ENCODE measurements around the gene SLC39A11.
"Not testable (repeated sequence)": the region's sequence is repeated elsewhere in the genome, so short reads cannot be mapped to it uniquely, and the experiment has no call there.

Gene SLC39A11

DNA sequence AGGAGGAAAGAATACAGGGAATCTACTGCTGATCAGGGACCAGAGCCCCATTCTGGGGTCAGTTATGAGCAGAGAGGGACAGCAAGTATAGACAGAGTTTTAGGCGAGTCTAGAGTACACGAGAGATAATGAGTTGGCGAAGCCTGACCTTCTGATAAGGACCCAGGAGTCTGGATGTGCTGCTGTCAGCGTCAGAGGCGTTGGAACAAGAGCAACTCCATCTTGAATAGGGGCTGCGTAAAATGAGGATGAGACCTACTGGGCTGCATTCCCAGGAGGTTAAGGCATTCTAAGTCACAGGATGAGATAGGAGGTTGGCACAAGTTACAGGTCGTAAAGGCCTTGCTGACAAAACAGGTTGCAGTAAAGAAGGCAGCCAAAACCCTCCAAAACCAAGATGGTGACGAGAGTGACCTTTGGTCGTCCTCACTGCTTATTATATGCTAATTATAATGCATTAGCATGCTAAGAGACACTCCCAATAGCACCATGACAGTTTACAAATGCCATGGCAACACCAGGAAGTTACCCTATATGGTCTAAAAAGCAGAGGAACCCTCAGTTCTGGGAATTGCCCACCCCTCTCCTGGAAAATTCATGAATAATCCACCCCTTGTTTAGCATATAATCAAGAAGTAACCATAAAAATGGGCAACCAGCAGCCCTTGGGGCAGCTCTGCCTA, 330.5 kb downstream of the SLC39A11 start:
- DNase-seq (ENCODE audit: low read depth in 1 of 2, low spot score in 1 of 2) = not testable (repeated sequence)

DNA sequence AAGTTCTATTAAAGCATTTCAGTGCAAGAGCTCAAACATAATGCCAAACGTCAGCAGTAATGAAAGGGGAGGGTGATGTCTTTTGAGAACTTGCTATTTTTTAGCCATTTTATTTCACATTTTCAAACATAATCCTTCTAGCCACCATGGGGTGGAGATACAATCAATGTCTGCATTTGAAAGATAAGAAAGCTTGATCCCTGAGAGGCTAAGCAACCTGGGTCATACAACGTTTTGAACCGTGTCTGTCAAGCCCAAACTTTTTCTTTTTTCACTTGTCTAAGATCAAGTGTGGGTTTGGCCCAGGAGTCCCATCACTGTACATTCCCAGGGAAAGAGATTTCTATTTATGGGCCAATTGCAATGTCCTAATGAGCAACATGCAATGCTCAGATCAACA, 331.1 kb downstream of the SLC39A11 start:
- no peak for DNase-seq (ENCODE audit: low read depth in 1 of 2, low spot score in 1 of 2)

DNA sequence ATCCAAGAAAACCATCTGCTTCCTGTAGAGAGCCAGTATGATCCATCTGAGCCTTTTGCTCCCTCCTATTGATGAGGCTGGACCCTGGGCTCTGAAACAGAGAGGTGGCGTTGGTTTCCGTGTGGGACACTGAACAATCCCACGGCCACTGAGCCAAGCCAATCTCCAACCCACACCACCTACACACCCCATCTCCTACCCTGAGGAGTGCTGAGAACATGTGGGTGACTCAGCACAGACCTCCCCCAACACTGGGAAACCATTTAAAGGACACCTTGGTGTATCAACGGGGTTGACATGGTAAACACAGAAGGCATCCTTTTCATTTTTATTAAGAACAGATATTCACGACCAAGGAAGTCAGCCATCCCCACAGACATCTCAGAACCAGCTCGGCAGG, 332.1 kb downstream of the SLC39A11 start:
- no peak for DNase-seq (ENCODE audit: low read depth in 1 of 2, low spot score in 1 of 2)

DNA sequence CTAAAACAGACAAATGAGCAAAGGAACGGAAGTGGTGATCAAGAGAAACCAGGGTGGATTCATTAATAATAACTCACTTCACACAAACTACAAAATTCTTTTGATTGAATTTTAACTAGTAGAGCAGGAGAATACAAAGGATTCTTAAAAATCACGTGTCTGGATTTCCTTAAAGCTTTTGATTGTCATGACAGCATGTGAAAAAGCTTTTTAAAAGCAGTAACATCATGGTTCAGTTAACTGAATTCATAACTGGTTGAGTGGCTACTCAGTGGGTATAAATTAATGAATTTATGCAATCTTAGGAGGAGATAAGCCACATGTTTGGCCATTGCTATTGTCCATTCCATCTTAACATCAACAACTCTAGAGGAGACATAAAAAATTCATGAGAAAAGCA, 333.2 kb downstream of the SLC39A11 start:
- DNase-seq (ENCODE audit: low read depth in 1 of 2, low spot score in 1 of 2) = no peak

DNA sequence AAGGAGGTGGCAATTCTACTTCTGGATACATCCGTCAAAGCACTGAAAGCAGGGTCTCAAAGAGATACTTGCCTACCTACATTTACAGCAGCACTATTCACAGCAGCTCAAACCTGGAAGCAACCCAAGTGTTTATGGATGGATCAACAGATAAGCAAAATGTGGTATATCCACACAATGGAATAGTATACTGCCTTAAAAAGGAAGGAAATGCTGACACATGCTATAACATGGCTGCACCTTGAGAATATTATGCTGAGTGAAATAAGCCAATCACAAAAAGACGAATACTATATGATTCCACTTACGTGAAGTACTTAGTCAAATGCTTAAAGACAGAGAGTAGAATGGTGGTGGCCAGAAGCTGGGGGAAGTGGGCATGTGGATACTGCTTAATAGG, 336.2 kb downstream of the SLC39A11 start:
- DNase-seq (ENCODE audit: low read depth in 1 of 2, low spot score in 1 of 2) = no peak

DNA sequence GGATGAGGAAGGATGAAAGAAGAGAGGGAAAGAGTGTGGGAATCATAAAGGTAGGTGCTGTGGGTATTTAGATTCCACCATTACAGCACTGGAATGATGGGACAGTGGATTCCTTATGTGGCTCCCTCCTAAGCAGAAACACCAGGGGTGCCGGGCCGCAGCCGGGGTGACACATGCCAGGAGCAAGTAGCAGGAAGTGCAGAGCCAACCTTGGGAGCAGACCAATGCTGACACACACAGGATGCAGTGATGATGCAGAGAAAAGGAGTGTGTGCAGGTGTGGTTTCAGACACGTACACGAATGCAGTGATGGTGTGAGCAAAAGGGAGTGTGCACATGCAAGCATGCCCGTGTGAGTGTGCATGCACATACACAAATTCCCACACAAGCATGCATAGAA, 338.0 kb downstream of the SLC39A11 start:
- DNase-seq (ENCODE audit: low read depth in 1 of 2, low spot score in 1 of 2) = no peak

DNA sequence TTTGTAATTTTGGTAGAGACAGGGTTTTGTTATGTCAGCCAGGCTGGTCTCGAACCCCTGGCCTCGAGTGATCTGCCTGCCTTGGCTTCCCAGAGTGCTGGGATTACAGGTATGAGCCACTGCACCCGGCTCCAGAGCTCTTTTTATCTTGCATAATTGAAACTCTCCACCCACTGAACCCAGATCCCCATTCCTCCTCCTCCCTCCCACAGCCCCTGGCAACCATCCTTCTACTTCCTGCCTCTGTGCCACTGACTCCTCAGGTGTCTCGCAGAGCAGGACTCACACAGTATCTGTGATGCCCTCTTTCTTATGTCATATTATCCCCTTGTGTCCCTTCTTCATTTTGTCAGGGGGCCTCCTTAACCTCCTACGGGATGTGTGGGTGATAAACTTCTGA, 340.7 kb downstream of the SLC39A11 start:
- no peak for DNase-seq (ENCODE audit: low read depth in 1 of 2, low spot score in 1 of 2)

DNA sequence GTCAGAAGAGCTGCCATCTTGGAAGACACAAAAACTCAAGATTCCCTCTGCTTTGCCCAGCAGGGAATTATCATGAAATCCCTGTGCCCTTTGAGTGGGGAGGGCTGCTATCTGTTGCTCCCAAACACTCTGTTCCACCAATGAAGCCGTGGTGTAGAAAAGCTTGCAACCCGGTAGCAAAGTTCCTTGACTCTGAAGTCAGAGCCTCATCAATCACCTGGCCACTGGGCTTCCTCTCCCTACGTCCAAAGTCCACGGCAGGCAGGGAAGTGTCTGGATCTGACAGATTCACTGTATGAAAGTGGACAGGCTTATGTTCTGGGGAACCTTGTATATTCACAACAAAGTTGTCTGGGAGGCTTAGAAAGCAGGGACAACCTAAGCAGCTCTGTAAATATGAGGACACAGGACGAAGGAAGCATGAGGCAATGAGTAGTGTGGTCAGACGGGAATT, 343.3 kb downstream of the SLC39A11 start:
- DNase-seq (ENCODE audit: low read depth in 1 of 2, low spot score in 1 of 2) = no peak

DNA sequence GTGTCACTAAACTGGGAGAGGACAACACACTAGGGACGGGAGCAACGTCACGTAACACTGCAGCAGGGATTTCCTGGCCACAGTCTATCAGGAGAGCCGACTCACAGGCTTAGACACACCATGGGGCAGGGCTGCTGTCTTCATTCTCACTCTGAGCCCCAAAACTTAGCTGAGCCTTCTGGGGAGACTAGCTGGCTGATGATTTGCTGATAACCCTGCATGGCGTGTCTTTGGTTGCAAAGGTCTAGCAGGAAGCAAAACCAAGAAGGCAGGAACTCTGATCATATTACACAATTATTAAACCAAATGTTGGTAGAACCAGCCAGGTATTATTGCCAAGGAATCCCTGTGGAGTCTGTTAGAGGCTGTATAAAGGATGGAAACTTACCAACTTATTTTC, 345.0 kb downstream of the SLC39A11 start:
- DNase-seq (ENCODE audit: low read depth in 1 of 2, low spot score in 1 of 2) = no peak

DNA sequence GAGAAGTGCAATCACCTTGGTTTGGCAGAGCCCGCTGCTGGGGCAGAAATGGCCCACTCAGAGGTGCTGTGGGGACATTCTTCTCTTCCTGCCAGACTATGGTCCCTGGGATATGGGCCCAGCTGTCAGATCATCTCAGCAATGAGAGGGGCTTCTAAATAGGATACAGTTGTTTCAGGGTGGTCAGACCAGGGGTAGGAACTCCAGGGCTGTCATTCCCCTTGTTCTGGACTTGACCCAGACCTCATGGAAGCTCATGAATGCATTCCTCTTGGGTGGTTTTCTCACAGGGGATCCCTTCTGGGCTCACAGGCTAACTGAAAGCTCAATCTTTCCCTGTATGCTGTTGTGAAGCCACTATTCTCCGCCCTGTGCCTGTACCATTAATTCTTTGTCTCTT, 347.2 kb downstream of the SLC39A11 start:
- DNase-seq (ENCODE audit: low read depth in 1 of 2, low spot score in 1 of 2) = no peak

DNA sequence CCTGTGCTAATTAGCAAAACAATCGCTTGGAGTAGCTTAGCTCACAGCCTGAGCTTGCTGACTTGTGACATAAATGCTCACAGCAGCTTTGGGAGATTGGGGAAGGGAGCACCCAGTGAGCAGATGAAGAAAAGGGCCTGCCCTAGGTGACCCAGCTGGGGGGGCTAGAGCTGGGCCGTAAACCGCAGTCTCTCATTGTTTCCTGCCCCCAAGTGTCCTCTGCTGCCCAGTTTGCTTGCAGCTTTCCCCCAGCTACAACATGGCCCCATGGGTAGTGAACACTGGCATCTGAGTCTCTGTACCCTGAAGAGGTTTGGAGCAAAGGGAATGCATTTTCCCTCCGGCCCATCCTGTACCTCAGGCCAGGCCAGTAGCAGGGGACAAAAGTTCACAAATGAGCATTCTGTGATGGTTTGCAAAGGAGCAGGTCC, 349.4 kb downstream of the SLC39A11 start:
- DNase-seq (ENCODE audit: low read depth in 1 of 2, low spot score in 1 of 2) = no peak

DNA sequence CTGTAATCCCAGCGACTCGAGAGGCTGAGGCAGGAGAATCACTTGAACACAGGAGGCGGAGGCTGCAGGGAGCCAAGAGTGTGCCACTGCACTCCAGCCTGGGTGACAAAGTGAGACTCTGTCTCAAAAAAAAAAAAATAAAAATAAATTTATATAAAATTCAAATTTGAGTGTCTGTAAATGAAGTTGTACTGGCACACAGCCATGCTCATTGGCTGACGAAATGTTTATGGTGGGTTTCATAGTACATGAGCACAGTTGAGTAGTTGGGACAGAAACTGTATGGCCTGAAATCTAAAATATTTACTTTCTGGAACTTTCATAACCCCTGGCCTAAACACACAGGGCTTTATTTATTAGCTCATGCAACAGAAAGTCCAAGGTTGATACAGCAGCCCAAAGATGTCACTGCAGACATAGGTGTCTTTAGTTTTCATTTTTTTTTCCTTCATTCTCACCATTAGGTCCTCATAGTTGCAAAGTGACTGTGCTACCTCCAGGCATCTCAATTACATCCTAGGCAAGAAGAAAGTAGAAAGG, 355.3 kb downstream of the SLC39A11 start:
- no peak for DNase-seq (ENCODE audit: low read depth in 1 of 2, low spot score in 1 of 2)

DNA sequence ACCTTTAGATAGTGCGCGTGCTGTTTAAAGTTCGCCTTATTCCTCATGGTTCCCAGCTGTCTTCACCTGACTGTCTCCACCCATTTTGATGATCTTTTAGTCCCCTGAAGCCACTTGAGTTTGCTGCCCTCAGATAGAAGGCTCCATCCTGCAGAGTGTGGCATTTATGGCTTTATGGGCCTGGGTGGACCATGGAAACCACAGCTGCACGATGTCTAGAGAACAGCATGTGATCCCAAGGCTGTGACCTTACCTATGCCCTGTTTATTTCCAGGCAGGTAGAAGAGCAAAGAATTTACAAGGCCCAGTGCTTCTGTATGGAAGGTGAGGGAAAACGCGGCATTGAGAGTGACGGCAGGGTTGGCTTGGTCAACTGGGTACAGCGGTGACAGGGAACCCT, 356.9 kb downstream of the SLC39A11 start:
- DNase-seq (ENCODE audit: low read depth in 1 of 2, low spot score in 1 of 2) = no peak

DNA sequence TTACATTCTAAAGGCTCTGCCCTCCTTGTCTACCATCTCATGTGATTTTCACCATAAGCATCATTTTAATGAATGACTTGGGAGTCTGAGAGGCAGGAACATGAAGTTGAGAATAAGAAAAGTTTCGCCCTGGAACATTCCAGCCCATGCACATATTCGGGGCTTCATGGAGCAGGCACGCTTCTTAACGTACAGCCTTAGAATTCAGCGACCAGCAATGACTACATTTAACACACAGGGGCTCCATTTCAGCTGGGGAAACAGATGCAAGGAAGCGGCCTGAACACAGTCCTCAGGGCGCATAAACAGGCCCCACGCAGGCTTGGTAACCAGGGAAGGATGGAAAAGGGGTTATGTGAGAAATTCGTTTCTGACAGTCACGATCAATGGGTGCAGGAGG, 357.4 kb downstream of the SLC39A11 start:
- no peak for DNase-seq (ENCODE audit: low read depth in 1 of 2, low spot score in 1 of 2)

DNA sequence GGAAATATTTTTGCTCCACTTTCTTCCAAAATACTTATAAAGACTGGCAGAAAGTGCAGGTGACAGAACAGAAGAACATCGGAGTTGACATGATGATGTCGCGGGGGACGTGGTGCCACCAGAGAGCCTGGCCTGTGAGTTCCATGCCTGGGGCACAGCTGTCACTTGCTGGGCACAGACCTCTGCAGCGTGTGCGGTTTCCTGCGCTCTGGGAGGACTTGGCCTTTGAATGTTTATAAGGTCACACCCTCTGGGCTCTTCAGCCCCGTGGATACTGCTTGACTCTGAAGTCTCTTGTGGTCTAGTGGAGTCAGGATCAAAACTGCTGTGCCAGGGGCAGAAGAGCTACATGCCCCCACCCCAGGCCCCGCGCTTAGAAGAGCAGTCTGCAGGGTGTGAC, 357.9 kb downstream of the SLC39A11 start:
- DNase-seq (ENCODE audit: low read depth in 1 of 2, low spot score in 1 of 2) = no peak

DNA sequence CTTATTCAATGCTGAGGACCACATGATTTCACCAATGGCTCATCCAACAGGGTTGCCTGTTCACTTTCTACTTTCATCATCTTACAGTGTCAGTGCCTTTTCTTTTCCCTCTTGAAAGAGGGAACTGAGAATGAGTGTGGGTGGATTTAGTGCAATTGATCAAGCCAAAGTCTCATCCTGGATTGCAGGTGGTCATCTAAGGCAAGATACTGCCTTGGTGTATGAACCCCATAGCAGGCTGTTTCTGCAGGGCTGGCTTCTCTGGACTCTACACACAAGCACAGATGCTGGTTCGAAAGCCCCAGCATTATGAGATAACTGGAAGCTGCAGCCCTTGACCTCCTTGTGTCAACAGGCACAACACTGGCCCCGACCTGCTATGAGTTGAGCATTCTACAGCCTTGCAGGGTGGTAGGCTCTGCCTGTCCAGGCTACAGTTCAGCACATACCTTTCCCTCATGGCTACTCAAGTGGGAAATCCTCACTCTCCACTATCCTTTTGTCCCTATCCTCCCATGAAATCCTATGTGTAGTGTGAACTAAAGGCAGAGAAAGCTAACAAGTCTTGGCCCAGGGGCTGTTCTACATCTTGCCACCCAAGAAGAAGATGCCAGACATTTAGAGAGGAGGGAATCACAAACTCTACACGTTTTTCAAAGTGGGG, 358.7 kb downstream of the SLC39A11 start:
- DNase-seq (ENCODE audit: low read depth in 1 of 2, low spot score in 1 of 2) = no peak

DNA sequence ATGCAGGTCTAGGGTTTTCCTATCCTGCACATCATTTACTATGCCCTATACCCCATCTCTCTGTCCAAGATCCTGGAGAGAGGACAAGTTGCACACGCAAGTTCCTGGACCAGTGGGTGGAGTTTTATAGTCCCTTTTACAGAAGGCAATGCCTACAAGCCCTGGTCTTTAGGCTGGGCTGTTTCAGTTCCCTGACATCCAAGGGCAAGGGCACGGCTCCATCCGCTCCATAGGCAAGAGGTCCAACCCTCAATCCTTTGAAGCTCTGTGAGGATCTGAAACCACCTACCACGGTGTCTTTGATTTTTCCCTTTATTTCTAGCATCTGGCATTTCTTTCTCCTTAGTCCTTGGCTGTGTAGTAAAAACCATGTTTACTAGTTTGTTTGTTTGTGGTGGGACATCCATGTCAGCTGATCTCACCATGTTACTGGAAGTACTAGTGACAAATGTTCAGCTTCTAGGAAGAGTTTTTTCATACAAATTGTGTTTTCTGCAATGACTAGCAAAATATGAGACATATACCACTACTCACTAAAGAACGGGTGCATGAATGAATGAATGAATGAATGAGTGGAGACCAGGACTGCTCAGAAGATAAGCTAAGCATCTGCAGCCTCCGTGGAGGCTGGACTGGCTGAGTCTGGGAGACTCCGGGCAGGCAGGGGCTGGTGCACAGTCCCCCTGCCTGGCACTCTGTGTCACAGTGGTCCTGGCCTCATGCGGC, 359.4 kb downstream of the SLC39A11 start:
- DNase-seq (ENCODE audit: low read depth in 1 of 2, low spot score in 1 of 2) = no peak

DNA sequence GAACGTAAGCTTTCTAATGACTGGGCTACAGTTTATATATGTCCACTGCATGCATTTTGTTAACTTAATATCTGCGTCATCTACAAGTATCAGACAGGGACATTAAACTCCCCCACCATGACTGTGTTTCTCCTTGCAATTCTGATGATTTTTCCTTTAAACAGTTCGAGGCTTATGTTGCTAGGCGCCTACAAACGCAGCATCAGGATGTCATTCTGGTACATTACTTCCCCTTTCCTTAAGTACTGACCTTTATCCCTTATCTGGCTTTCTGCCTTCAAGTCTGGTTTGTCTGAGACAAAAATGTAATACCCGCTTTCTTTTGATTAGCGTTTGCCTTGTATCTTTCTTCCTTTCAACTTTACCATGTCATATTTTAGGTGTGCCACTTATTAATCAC, 362.4 kb downstream of the SLC39A11 start:
- no peak for DNase-seq (ENCODE audit: low read depth in 1 of 2, low spot score in 1 of 2)

DNA sequence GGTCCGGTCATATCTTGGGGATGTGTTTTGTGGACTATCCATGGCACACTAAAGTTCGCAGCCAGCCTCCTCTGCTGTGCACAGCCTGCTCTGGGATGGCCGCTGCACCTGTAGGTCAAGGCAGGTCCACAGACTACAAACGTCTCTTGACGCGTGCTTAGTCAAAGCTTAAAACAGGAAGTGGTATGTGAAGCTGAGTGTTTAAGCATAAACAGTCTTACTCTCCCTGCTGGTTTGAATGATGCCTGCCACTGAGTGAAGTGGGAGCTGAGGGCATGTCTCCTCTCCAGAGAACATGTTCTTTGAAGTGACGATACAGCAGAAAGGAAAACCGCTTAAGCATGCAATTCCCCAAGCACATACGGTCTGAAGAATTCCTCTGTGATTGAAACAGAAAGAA, 365.6 kb downstream of the SLC39A11 start:
- DNase-seq (ENCODE audit: low read depth in 1 of 2, low spot score in 1 of 2) = no peak

DNA sequence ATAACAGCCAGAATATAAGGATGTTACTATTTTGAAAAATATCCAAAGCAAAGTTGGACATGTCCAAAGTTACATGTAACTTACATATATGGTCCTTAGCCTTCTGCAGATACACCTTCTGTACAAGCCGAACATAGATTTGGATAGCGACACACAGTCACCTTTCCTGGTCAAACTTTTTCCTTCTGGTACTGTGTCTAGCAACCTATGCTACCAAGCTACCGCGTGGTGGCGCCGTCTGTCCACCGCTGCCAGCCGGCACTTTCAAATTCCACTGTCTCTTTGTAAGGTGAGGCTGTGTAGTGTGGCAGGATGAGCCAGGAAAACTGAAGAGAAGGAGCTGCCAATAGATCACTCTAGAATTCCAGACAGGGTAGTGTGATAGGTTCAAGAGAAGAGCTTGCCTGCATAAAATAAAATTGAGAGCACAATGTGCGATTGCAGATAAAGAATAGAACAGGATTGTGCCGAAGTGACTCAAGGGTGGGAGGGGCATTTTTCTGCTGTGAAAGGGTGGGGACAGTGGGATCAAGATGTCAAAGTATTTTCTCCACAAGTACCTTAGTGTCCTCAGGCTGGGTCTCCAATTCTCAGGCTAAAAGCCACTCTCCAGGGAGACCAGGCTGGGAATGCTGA, 366.9 kb downstream of the SLC39A11 start:
- DNase-seq (ENCODE audit: low read depth in 1 of 2, low spot score in 1 of 2) = no peak

DNA sequence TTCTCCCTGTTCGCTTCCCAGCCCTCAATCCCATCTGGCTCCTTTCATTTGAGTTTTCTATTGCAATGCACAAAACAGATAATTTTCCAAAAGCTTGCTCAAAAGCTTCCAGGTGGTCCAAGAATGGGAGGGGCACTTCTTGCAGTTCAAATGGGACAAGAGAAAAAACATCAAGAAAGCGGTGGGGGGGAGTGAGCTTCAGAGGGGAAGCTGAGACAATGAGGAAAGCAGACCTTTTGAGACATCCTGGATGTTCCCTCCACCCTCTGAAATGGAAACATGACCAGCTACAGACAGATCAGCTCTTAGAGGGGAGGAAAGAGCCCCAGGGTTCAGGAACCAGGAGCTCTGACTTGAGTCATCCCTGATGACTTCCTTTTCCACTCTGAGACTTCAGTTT, 368.2 kb downstream of the SLC39A11 start:
- DNase-seq (ENCODE audit: low read depth in 1 of 2, low spot score in 1 of 2) = no peak

DNA sequence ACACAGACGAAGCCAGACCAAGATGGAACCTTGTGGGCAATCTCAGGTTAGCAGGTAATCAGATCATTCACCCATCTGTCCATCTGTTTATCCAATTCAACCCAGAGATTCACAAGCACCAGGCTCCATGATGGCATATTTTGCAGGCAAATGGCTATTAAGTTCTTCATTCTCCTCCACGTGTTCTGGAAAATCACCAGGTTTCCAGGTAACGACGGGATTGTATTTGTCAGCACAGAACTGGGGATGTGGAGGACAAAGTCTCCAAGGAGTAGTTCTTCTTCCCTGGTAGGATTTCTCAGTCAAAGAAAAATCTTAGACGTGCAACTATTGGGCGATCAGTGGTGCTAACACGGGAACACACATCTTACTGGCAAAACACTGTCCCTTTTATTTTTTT, 368.8 kb downstream of the SLC39A11 start:
- no peak for DNase-seq (ENCODE audit: low read depth in 1 of 2, low spot score in 1 of 2)

Measured in activated CD4-positive, alpha-beta T cell treated with anti-CD3 and anti-CD28 coated beads, Interleukin-2, amount 50 U/mL, for 24 hours (primary cell).